ENCODE data around the gene NOC4L. TPM values are rescaled to one million over a fixed set of nuclear protein-coding genes. Genes with fewer than 3 reads are reported as not detected.

The NOC4L gene
- total RNA-seq, 2 donors from 2014 or later = 17.0 to 39.9 TPM

DNA sequence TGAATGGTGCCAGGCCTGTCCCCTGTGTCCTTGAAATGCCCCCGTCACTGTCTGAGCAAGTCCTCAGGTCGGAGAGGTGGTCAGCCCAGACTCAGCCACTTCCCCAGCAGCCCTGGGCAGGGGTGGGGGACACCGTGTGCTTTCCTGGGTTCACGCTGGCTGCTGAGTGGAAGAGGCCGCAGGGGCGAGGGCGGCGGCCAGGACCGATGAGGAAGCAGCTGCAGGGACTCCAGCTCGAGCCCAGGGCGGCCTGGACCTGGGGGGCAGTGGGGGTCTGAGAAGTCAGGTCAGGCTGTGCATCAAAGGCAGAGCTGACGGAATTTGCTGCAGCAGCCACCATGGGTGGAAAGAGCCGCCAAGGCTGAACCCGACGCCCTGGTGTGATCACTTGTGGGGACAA lies 28.4 kb downstream of the NOC4L start:
- ATAC-seq (replicated peaks) = no peak
- peak overlapping the region; percentile 30 for H3K4me3 Mint-ChIP-seq
- H3K36me3 Mint-ChIP-seq (ENCODE audit: low read depth) = no peaks in the 10 kb centered on the region
- no peaks in the 10 kb centered on the region for H3K9me3 Mint-ChIP-seq
- H3K27ac Mint-ChIP-seq = no peak overlapping the region
- peaks cover 3% of the 10 kb centered on the region for H3K27me3 Mint-ChIP-seq
- no peaks in the 10 kb centered on the region for H3K4me1 Mint-ChIP-seq

DNA sequence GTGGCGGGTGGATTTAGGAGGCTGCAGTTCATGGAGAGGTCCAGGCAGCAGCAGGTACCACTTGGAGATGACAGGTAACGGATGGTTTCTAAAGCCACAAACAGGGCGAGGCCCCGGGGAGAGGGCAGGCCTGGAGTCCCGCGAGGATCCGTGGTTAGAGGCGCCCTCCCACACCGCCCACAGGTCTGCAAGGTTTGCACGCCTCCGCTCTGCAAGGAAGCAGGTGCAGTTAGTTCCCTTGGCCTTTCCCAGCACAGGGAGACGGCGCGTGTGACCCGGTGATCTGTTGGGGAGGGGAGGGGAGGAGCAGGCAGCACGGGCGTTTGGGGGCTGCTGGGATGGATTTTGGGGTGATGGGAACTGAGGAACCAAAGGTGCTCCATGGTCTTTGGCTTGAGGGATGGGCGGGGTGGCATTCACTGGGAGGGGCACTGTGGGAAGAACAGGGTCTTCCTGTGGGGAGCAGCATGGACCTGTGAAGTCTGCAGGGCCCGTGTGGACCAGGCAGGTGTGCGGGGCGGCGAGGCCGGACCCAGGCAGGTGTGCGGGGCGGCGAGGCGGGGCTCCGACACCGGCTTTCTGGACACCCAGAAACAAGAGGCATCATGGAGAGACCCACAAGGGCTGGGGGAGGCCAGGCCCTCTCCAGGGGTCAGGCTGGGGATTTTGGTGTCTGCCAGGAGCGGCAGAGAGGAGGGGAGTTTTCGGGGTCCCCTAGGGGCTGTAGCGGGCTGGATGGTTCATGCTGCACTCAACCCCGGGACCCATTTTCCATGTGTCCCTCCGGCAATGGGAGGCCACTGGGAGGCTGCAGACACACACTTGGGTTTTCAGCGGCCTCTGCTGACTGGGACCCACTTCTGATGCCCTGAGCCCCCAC lies 29.1 kb downstream of the NOC4L start:
- no peaks in the 10 kb centered on the region for H3K36me3 Mint-ChIP-seq (ENCODE audit: low read depth)
- peaks cover 1% of the 10 kb centered on the region for H3K4me1 Mint-ChIP-seq
- no peak overlapping the region for H3K27ac Mint-ChIP-seq
- peak overlapping the region; percentile 30 for H3K4me3 Mint-ChIP-seq
- ATAC-seq (replicated peaks) = no peak
- H3K9me3 Mint-ChIP-seq = no peaks in the 10 kb centered on the region
- peaks cover 3% of the 10 kb centered on the region for H3K27me3 Mint-ChIP-seq

DNA sequence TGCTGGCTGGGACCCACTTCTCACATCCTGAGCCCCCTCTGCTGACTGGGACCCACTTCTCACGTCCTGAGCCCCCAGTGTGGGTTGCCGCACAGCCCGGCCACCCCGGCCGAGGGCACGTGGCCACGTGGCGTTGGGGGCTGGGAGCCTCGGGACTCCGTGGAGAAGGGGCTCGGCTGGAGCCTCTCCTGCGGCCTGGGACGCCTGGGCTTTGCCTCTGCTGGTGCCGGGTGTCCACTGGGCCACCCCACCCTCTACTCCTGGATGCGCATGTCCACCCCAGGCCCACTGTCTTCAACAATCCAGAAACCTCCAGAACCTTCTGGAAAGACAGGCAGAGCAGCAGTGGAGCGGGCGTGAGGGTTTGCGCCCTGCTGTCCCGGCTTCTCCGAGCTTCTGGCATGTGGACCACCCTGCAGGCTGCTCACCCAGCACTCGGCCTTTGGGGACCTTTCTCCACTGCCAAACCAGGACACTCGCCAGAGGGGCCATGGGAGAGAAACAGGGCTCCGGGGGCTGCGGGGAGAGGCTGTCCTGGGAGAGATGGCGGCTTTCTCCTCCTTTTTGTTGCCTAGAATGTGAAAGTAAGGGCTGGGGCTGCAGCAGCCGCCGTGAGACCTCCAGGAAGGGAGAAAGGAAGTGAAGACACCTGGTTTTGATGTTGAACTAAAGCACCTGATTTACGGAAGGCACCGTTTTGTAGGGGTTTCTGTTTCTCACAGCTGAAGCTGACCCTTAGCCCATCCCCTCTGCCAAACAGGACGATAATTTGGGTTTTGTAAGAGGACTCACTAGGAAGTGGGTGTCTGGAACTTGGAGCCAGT lies 30.0 kb downstream of the NOC4L start:
- Mint-ChIP-seq H3K27me3 (peaks cover 3% of the 10 kb centered on the region), H3K4me3 (no peak overlapping the region), H3K27ac (no peak overlapping the region), H3K36me3 (ENCODE audit: low read depth) (no peaks in the 10 kb centered on the region), H3K9me3 (no peaks in the 10 kb centered on the region), H3K4me1 (peaks cover 9% of the 10 kb centered on the region)
- ATAC-seq (replicated peaks) = no peak

DNA sequence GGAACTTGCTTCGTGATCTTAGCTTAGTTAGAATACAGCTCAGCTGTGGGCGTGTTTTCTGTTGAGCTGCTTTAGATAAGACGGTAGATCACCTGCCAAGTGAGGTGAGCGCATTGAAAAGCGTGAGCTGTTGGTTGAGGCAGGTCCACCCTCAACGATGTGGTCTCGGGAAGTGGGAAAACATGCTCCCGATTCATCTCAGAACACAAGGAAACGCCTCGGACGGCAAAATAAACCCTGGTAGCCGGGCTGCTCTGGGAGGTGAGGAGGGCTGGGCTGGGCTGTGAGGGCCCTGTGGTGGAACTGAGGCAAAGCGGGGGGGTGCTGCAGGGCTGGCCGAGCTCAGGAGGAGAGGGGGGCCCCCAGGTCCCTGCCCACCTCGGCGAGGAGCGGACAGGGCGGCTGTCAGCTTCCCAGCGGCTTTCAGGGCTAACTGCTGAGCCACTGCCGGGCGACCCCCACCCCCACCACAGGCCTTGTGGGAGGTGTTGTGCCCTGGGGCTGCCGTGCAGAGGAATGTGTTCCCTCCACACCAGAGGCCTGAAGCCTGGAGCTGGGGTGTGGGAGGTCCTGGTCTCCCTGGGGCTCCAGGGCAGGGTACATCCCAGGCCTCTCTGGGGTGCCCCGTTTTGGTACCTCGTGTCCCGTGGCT lies 30.7 kb downstream of the NOC4L start:
- no peaks in the 10 kb centered on the region for H3K36me3 Mint-ChIP-seq (ENCODE audit: low read depth)
- no peak overlapping the region for H3K4me3 Mint-ChIP-seq
- H3K4me1 Mint-ChIP-seq = peaks cover 9% of the 10 kb centered on the region
- H3K9me3 Mint-ChIP-seq = no peaks in the 10 kb centered on the region
- peaks cover 3% of the 10 kb centered on the region for H3K27me3 Mint-ChIP-seq
- H3K27ac Mint-ChIP-seq = no peak overlapping the region
- ATAC-seq (replicated peaks) = no peak

DNA sequence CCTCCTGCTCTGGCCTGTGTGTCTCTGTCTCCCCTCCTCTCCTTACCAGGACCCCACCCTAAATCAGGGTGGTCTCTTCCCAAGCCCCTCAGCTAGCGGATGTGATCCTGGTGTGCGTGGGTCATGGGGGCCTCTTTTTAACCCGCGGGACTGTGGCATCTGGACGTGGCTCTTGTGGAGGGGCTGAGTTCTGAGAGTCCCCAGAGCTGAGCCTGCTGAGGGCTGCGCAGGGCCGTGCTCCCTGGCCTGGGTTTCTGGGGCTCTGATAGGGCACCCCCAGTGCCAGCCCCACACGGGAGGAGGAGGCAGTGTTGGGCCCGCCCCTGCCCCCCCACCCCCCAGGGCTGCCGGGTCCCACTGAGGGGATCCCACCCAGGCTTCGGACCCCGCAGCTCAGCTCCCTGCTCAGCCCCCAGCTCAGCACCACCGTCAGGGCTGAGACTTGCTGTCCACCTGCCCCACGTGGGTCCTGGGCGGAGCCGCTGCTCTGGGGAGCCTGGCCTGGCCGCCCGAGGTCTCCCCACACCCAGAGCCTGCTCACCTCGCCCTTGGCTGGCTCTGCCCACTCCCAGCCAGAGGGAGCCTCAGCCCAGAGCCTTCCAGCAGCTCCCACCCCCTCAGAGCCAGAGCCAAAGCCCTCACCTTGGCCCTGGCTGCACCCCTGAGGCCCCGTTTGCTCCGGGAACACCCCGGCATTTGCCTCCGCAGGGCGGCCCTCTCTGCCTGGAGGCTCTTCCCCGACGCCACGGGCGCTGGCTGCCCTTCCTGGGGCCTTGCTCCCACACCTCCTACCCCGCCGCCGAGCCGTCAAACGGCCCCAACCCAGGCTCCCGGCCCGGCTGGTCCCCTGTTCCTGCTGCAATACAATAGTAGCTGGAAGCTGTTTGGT lies 31.5 kb downstream of the NOC4L start:
- Mint-ChIP-seq H3K27ac (no peak overlapping the region), H3K4me3 (no peak overlapping the region), H3K36me3 (ENCODE audit: low read depth) (no peaks in the 10 kb centered on the region), H3K9me3 (no peaks in the 10 kb centered on the region), H3K27me3 (peaks cover 3% of the 10 kb centered on the region), H3K4me1 (peaks cover 9% of the 10 kb centered on the region)
- no peak for ATAC-seq (replicated peaks)

DNA sequence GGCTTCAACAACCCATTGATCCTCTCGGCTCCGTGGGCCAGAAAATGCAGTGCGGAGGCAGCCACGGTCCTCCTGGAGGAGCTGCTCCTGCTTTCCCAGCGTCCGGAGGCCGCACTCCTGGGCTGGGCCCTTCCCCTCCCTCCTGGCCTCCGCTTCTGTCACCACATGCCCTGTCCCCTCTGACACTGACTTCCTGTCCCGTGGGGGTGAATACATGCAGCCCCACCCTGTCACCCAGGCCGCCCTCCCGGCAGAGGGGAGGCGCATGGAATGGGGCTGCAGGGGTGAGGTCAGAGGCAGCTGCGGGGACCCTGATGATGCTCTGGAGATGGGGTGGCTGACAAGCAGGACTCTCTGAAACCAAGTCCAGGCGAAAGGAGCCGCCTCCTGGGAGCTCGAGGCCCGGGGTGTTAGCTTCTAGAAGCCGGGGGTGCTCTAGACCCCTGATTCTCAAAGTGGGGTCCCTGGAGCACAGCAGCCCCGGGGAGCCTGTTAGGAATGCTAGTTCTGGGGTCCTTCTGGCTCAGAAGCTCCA lies 32.2 kb downstream of the NOC4L start:
- H3K27me3 Mint-ChIP-seq = peaks cover 3% of the 10 kb centered on the region
- H3K27ac Mint-ChIP-seq = no peak overlapping the region
- H3K9me3 Mint-ChIP-seq = no peaks in the 10 kb centered on the region
- H3K4me3 Mint-ChIP-seq = no peak overlapping the region
- ATAC-seq (replicated peaks) = no peak
- no peaks in the 10 kb centered on the region for H3K36me3 Mint-ChIP-seq (ENCODE audit: low read depth)
- H3K4me1 Mint-ChIP-seq = peaks cover 14% of the 10 kb centered on the region

DNA sequence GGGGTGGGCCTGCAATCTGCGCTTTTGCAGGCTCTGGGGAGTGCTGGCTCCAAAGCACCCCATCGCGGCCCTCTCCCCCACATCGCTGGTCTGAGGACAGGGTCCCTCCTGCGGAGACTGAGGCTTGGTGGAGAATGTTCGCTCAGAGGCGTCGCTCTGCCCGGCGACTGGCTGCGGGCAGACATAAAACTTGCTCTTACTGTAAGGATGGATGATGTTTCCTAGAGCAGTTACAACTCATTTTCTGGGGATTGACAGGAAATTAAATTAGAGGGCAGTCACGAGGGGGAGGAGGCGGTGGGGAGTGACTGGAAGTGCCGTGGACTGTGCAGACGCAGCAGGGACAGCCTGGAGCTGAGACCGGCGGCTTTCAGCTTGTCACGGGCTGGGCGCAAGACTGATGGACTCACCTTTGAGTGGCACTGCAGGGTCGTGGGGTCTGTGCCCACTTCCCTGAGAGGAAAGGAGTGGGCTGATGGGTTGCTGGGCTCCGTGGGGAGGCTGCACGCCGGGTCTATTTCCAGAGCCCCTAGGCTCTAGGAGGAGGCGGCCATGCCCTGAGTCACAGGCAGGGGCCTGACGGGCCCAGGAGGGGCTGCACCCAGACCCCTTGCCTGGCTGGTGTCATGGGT lies 32.8 kb downstream of the NOC4L start:
- Mint-ChIP-seq H3K27me3 (peaks cover 3% of the 10 kb centered on the region), H3K4me1 (peaks cover 14% of the 10 kb centered on the region), H3K27ac (no peak overlapping the region), H3K4me3 (no peak overlapping the region), H3K9me3 (no peaks in the 10 kb centered on the region), H3K36me3 (ENCODE audit: low read depth) (no peaks in the 10 kb centered on the region)
- ATAC-seq (replicated peaks) = no peak

DNA sequence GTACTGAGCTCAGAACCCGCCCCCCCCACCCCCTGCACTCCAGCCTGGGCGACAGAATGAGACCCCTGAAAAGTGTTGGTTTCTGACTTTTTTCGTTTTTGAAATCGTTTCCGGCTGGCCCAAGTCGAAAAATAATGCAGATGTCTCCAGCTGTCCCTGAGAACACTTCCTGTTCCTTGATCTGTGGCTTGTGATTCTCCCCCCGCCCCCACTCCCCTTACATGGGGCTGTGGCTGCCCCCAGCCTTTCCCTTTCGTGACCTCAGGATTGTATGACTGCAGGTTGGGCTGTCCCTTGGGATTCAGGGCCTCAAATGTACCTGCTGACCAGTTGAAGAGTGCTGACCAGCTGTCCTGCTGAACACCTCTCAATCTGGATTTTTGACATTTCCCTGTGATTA lies 34.1 kb downstream of the NOC4L start:
- peaks cover 14% of the 10 kb centered on the region for H3K4me1 Mint-ChIP-seq
- no peaks in the 10 kb centered on the region for H3K36me3 Mint-ChIP-seq (ENCODE audit: low read depth)
- H3K27me3 Mint-ChIP-seq = peaks cover 3% of the 10 kb centered on the region
- H3K9me3 Mint-ChIP-seq = no peaks in the 10 kb centered on the region
- peak overlapping the region; percentile 31 for H3K27ac Mint-ChIP-seq
- peak overlapping the region; percentile 76 for H3K4me3 Mint-ChIP-seq
- peak; percentile 36 for ATAC-seq (replicated peaks)

DNA sequence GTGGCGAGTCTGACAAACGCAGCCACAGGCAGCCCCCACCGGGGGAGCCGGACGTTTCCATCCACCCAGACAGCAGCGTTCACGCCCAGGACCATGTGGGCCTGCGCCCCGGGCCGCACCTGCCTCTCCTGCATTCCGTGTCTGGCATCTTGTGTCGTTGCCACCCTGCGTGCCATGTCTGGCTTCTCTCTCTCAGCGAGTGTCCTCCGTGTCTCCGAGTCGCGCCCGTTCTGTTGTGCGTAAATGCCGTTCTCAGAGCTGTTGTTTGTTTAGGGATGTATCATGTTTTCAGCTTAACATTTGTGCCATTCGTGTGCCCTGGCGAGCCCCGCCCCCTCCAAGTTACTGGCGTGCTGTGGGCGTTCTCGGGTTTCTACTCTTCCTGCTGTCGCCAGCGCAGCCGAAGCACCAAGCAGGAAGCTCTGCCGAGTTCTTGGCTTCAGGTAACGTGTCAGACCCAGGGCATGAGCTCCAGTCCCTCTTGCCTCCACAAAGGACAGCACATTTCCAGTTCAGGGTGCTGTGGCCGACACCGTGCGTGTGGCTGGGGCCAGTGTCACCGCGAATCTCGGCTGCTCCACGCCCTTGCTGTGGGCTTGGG lies 34.6 kb downstream of the NOC4L start:
- peak overlapping the region; percentile 76 for H3K4me3 Mint-ChIP-seq

DNA sequence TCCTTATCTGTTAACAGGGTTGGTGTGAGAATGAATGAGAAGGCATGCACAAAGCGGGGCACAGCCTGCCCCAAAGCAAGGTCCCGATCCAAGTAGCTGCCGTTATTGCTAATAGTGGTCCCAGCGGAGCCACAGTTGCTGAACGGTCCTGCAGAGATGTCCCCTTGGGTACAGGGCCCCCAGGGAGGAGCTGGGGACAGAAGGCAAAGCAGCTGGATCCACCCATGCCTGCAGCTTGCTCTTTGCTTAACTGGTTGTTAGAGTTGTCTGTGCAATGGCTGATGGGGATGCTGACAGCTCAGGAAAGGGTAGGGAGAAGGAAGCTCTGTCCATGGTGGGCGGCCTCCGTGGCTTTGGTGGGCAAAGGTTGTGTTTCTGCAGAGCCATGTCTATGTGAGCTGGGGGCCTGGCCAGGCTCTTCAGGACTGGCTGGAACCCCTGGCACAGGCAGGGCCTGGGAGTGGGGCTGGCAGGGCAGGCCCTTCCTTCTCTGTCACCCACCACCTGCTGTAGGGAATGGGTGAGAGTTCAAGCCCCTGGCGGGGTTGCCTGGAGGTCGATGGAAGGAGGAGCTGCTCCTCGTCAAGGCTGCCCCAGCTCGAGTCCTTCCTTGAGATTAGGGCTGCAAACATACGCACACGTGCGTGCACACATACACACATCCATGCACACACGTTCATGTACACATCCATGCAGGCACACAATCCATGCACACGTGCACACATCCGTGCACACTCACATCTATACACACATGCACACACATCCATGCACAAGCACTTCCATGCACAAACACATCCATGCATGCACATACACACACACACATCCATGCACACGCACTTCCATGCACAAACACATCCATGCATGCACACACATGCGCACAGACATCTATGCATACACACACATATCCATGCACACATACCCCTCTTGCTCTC lies 35.4 kb downstream of the NOC4L start:
- Mint-ChIP-seq H3K27ac (no peak overlapping the region), H3K36me3 (ENCODE audit: low read depth) (no peaks in the 10 kb centered on the region), H3K9me3 (no peaks in the 10 kb centered on the region), H3K27me3 (peaks cover 2% of the 10 kb centered on the region), H3K4me1 (peaks cover 14% of the 10 kb centered on the region), H3K4me3 (peak overlapping the region; percentile 76)
- no peak for ATAC-seq (replicated peaks)

More for the DNA sequence above, 34.6 kb downstream of the NOC4L start:
- Mint-ChIP-seq H3K36me3 (ENCODE audit: low read depth) (no peaks in the 10 kb centered on the region), H3K9me3 (no peaks in the 10 kb centered on the region), H3K27ac (peak overlapping the region; percentile 31), H3K4me1 (peaks cover 14% of the 10 kb centered on the region), H3K27me3 (peaks cover 3% of the 10 kb centered on the region)
- ATAC-seq (replicated peaks) = peak; percentile 77

DNA sequence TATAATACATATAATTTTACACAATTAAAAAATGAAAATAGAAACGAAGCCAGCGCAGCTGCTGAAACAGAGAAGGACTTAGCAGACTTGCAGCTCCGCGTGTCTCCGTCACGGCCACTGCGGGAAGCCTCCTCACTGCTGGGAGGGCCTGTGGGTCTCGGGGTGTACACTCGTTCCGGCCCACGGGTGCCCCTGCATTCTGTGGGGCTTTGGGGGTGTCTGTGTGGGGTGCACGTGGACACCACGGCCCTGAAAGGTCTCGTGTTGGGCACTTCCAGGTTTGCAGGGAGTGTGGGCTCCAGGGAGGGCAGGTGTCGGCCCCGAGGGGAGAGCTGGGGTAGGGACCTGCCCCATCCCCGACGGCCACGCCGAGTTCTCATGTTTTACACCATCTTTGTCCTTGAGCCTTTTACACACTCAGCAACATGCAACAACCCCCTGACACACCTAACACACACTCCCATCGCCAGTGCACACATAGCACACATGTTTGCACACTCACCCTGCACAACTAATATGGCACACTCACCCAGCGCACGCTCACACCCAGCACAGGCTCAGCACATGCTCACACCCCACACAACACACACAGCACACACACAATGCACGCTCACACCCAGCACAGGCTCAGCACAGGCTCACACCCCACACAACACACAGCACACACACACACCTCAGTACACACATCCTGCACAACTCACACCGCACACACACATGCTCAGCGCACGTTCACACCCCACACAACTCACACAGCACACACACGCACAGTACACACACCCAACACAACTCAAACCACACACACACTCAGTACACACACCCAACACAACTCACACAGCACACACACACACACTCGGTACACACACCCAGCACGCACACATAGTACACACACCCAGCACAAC lies 36.6 kb downstream of the NOC4L start:
- ATAC-seq (replicated peaks) = no peak
- Mint-ChIP-seq H3K4me3 (no peak overlapping the region), H3K27ac (peak overlapping the region; percentile 5), H3K9me3 (no peaks in the 10 kb centered on the region), H3K27me3 (no peaks in the 10 kb centered on the region), H3K4me1 (peaks cover 19% of the 10 kb centered on the region), H3K36me3 (ENCODE audit: low read depth) (no peaks in the 10 kb centered on the region)

Data from activated T-helper 17 cell treated with anti-CD3 and anti-CD28 coated beads, Interleukin-2, amount 50 U/mL, for 72 hours (primary cell).